Bronchial epithelial cell (primary cell): ENCODE results near the gene PTPRE. TPM values are rescaled to one million over a fixed set of nuclear protein-coding genes. Genes with fewer than 3 reads are reported as not detected.

Experiments
- DNase-seq: peaks from one replicate; pipeline ENCODE4 v3.0.0-alpha.2; 2010; ENCODE audit warnings: low read depth
- FAIRE-seq: peaks from 2 replicates; lab custom pipeline; 2011; peaks lifted over from hg19 to GRCh38; lab: Jason Lieb, UNC
- H3K27me3 ChIP-seq: 2 replicates; pipeline ENCODE4 v1.5.1; 2011; ENCODE audit warnings: low read length; ENCODE audit not compliant: control insufficient read depth, insufficient read depth
- H3K36me3 ChIP-seq: 2 replicates; pipeline ENCODE4 v1.5.1; 2011; ENCODE audit warnings: low read length; ENCODE audit not compliant: control insufficient read depth, insufficient read depth
- H3K4me3 ChIP-seq: 2 replicates; pipeline ENCODE4 v1.5.1; 2011; ENCODE audit warnings: mild to moderate bottlenecking, low read depth, low read length, control low read depth
- CTCF ChIP-seq: IDR thresholded peaks from 2 replicates; pipeline ENCODE4 v1.5.1; 2011; ENCODE audit warnings: mild to moderate bottlenecking, moderate library complexity, low read length, control low read depth, inconsistent platforms; ENCODE audit not compliant: insufficient read depth, severe bottlenecking
- total RNA-seq: library from RNA; depleted of rRNA; stranded (reverse); fragments of >200 nt; gene quantifications from 2 replicates; pipeline ENCODE4 v1.2.1, GENCODE V29; 2014

Gene PTPRE
- total RNA-seq, 1 donor from 2014 or later: 7.9 TPM

GRCh38 chr10:127973791-127974311 lies 66.9 kb downstream of the PTPRE start:
- TF ChIP-seq CTCF: no peak
- H3K27me3 ChIP-seq: no peaks in the 10 kb centered on the region
- no peak for DNase-seq

GRCh38 chr10:127974911-127975310 lies 68.0 kb downstream of the PTPRE start:
- no peak for DNase-seq

More at GRCh38 chr10:127973791-127974311, 66.9 kb downstream of the PTPRE start:
- no peak overlapping the region for H3K4me3 ChIP-seq
- H3K36me3 ChIP-seq: no peaks in the 10 kb centered on the region
- no peak for FAIRE-seq

GRCh38 chr10:127976286-127976685 lies 69.4 kb downstream of the PTPRE start:
- Histone ChIP-seq H3K36me3 (no peaks in the 10 kb centered on the region), H3K27me3 (no peaks in the 10 kb centered on the region), H3K4me3 (no peak overlapping the region)
- no peak for DNase-seq
- FAIRE-seq: no peak
- TF ChIP-seq CTCF: no peak

More at GRCh38 chr10:127974911-127975310, 68.0 kb downstream of the PTPRE start:
- TF ChIP-seq CTCF: no peak
- H3K27me3 ChIP-seq: no peaks in the 10 kb centered on the region
- H3K4me3 ChIP-seq: no peak overlapping the region
- H3K36me3 ChIP-seq: no peaks in the 10 kb centered on the region
- FAIRE-seq: no peak

- peak; percentile 44 for DNase-seq
- no peaks in the 10 kb centered on the region for H3K27me3 ChIP-seq
- TF ChIP-seq CTCF: no peak
- H3K4me3 ChIP-seq: no peak overlapping the region
- H3K36me3 ChIP-seq: no peaks in the 10 kb centered on the region
- peak; percentile 13 for FAIRE-seq
These were observed 69.9 kb downstream of the PTPRE start for GRCh38 chr10:127976701-127977356.

GRCh38 chr10:127977357-127978009 lies 70.6 kb downstream of the PTPRE start:
- no peak for TF ChIP-seq CTCF
- Histone ChIP-seq H3K36me3 (no peaks in the 10 kb centered on the region), H3K27me3 (no peaks in the 10 kb centered on the region), H3K4me3 (no peak overlapping the region)
- FAIRE-seq: no peak
- peak; percentile 43 for DNase-seq
